Measurements from ENCODE around the gene OR51E1. TPM values are rescaled to one million over a fixed set of nuclear protein-coding genes. Genes with fewer than 3 reads are reported as not detected.

The OR51E1 gene
- total RNA-seq, 1 donor from 2014 or later, result 2.4 TPM

DNA sequence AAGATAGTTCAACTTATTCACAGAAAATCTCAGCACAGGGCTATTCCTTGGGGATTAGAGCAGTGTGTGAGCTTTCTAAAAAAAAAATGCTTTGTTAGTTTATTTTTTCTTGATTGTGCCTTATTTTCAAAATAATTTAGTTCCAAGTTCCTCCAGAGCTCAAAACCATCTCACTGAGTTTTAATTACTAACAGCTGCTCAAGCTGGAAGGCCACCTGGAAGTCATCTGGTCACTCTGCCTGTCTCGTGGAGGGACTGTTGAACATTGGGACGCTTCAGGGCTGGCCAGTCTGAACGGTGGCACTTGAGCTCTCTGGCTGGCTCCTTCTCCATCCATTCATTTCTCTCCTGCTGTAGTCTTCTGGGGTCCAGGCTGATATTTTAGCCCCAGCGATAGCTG lies 4.0 kb downstream of the OR51E1 start:
- DNase-seq (ENCODE audit: low spot score), result no peak

DNA sequence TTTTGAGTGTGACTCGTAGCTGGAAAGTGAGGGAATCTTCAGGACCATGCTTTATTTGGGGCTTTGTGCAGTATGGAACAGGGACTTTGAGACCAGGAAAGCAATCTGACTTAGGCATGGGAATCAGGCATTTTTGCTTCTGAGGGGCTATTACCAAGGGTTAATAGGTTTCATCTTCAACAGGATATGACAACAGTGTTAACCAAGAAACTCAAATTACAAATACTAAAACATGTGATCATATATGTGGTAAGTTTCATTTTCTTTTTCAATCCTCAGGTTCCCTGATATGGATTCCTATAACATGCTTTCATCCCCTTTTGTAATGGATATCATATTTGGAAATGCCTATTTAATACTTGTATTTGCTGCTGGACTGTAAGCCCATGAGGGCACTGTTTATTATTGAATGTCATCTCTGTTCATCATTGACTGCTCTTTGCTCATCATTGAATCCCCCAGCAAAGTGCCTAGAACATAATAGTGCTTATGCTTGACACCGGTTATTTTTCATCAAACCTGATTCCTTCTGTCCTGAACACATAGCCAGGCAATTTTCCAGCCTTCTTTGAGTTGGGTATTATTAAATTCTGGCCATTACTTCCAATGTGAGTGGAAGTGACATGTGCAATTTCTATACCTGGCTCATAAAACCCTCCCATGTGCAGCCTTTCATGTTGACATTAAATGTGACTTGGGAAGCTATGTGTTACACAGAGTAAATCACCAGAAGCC lies 11.0 kb downstream of the OR51E1 start:
- DNase-seq (ENCODE audit: low spot score), result no peak

DNA sequence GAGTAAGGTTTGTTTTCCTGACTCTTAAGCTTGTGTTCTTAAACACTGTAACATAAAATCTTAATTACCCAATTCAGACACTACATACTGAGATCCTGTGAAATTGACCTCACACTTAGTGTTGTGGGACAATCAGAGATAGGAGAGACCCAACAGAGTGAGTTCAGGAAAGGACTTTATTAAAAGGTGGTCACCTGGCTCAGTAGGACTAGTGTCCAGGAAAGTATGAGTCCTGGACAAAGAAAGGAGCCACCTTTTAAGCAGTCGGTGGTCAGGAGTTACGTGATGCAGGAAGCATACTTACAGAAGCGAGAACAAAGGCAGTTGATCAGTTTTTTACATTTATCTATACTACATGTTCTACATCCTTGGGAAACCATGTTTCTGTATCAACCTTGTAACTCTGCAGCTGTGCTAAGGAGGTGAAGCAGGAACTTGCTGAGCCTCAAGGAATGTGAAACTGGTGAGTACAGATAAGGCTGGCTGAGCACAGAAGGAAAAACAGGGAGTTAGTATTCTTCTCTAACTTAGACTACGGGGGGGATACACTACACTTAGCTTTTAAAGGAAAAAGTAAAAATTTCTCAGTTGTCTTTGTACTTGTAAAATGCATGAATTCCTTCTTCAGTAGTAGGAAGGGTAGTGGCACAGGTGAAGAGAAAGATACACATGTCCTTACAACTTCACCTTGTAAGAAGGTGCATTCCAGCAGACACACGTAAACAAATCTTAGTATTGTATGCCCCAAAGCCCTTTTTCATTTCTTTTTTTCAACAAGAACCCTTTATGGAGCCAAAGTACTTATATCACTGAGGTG lies 15.1 kb downstream of the OR51E1 start:
- peak; percentile 74 for DNase-seq (ENCODE audit: low spot score)

DNA sequence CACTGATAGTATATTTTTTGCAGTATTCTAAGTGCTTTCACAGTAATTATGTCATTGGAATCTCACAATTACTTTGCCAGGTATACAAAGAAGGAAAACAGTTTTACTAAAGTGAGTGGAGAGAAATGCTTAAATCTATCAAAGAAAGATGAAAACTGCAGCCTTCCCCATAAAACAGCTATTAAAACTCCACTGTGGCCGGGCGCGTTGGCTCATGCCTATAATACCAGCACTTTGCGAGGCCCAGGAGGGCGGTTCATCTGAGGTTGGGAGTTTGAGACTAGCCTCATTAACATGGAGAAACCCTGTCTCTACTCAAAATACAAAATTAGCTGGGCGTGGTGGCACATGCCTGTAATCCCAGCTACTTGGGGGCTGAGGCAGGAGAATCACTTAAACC lies 19.1 kb downstream of the OR51E1 start:
- DNase-seq (ENCODE audit: low spot score), result no peak

DNA sequence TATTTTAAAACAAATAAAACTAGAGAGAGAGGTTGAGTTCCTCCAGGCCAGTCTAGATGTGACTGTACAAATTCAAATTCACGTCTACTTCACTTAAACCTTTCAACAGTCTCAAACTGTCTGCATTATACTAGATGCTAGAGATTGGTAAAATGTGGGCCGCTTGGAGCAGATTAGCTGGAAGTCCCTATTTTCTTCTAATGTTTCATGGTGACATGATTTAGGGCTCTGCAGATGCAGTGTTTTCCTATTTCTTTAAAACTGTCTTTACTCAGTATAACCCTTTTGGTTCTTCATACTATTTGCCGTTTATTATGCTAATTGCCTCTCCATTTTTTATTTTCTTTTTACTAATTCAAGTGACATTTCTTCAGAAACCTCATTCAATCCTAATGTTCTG lies 20.4 kb downstream of the OR51E1 start:
- DNase-seq (ENCODE audit: low spot score), result no peak

DNA sequence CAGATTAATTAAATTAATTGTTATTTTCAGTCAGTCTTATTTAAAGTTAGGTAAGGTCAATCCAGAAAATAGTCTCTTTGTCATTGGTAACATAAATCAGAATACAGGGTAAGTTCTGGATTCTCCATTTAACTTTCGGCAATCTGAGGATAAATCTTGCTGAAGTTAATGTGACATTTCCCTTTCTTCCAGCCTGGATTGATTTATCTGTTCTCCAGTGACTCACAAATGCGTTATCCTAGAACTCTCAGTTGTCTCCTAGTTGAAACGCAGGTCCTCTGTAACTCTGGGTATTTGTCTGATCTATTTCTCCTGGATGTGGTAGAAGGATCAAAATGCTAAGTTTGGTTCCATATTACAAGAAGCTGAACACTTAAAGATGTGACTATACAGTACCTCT lies 21.0 kb downstream of the OR51E1 start:
- no peak for DNase-seq (ENCODE audit: low spot score)

DNA sequence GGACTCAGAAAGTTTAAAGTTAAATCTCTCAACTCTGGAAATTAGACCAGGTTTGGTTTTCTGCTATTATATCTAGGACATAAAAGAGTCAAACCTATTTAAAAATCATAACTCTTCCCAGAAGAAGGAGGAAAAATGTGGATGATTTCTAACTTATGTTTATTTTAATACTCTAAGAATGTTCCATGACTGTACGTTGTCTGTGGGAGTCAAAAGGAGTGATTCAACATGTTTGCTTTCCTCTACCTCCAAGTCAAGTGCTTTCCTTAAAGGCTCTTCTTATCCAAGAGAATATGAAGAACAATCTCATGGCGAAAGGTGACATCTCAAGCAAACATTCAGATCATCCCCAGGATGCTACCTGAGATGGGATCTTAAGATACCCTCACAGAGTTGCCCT lies 21.6 kb downstream of the OR51E1 start:
- DNase-seq (ENCODE audit: low spot score), result no peak

DNA sequence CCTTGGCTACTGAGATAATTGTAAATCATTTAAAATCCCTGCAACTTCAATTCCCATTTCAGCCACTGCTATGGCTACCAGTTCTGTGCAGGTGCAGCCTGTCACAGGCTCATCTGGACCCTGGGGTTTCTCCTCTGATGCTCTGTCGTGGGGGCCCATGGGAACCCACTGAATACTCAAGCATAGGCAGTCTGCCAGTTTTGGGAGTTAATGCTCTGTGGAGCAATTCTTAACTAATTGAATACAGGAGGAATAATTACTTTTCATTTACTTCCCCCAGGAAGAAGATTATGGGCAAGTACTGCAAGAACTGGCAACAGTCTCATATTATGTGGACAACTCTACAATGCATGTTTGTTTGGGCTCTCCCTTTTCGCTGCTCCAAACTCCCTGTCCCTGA lies 28.0 kb downstream of the OR51E1 start:
- no peak for DNase-seq (ENCODE audit: low spot score)

DNA sequence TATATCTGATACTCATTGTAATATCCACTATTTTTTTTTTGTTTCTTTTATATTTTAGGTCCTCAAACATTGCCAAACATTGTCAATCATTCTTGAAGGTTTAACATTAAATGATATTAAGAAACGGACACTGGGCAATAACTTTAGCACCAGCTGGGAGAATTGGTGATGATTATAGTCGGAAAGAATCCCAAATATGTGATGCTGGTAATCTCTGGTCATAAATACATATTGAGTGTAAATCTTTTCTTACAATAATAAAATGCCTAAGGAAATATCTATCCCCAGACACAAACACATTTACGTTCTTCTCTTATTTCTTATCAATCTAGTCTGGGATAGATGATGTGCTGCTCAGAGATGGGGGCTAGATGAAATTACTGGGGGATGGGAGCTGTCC lies 28.7 kb downstream of the OR51E1 start:
- peak; percentile 25 for DNase-seq (ENCODE audit: low spot score)

DNA sequence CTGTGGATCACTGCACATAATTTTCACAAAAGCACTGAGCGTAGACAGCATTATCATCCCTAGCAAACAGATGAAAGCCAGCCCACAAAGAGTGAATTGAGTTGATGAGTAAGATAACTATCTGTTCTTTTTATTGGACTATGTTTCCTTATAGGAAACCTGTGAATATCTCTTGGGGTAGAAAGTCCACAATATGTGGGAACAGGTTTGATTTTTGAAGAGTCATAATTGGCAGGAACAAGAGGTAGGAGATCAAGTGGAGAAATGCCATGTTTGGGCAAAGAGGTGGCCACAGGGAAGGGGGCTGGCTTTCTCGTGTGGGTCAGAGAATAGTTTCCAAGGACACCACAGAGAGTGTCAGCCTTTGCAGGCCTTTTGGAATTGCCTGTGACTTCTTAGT lies 30.0 kb downstream of the OR51E1 start:
- DNase-seq (ENCODE audit: low spot score), result no peak

DNA sequence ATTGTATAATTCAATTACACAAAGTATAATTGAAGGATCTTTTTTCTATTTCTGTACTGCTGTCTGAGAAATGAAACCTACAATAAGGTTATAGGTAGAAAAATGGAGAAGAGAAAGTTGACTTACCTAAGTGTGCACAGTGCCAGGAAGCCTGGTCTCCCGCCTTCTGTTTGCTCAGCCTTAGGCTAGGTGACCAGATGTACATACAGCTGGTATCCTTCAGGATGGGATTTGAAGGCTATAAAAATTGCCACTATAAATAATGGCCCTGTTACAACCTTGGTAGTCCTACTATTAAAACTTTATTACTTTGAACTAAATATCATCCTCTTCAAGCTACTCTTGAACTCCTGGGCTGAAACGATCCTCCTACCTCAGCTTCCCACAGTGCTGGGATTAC lies 34.2 kb downstream of the OR51E1 start:
- no peak for DNase-seq (ENCODE audit: low spot score)

DNA sequence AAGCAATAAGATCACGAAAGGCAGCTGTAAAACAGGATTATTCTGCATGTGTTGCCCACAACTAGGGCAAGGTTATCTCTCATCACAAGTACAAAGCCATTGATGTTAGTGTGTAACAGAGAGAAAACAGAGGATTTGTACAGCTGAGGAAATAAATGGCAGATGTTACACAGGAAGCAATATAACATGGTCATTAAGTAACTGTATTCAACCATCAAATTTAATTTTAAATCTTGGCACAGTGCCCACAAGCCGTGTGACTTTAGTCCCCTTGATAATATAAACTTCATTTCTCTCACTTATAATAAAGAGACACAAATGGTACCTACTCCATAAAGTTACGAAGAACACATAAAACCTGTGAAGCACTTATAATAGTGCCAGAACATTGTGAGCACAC lies 36.6 kb downstream of the OR51E1 start:
- no peak for DNase-seq (ENCODE audit: low spot score)

DNA sequence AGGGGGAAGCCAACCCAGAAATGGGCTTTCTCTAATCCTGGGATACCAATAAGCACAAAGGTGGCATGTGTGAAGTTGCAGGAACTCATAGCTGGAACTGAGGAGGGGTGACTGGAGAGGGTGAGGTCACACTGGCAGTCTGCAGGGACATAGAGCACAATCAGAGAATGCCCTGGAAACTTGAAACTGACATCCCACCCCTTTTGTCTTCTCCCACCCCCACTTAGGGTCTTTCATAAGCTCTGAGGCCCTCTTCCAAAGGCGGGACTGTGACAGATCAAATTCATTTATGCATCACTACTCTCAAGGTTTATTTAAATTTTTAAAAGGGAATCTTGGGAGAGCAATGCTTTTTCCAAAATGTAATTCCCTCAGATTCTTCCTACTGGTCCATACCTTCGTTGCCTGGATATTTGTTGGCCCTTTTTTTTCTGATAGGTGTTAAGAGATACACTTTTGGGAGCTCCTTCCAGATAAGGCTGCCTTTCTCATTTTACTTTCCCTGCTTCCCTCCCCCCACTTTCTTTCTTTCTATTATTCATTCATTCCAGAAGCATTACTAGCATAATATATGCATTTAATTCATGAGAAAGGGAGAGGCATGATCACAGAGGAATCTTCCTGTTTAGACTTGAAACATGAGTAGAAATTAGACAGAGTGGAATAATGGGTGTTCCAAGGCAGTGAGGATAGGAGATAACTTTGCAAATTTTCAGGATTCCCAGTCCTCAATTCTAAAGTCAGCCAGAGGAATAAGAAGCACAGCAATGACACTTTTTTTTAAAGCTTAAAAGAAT lies 39.0 kb downstream of the OR51E1 start:
- DNase-seq (ENCODE audit: low spot score), result no peak

DNA sequence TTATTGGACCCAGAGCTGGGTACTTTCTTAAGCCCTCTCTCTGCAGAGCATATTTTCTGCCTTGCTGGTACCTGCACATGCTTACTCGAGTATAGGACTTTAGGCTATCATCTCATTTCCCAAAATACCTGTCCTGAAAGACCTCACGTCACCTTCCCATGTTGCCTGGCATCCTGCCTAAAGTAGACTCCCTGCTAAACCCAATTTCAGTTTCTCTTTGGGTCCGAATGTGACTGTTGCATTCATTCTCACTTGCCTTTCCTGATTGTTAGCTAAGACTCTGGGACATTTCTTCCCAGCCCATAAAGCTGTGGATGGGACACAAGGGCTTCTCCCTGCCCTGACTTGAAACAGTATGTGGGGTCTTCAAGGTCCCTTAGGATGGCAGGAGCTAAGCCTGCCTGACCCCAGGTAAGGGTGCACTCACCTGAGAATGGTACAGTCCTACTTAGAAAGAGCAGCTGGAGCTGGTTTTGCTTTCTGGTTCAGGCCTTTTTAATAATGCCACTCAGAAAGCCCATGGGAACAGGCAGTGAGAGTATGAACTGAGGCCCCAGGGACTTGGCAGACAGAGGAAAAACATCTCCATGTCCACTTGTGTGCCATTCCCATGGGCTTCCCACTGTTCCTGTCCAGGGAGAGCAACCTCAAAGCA lies 41.0 kb downstream of the OR51E1 start:
- no peak for DNase-seq (ENCODE audit: low spot score)

DNA sequence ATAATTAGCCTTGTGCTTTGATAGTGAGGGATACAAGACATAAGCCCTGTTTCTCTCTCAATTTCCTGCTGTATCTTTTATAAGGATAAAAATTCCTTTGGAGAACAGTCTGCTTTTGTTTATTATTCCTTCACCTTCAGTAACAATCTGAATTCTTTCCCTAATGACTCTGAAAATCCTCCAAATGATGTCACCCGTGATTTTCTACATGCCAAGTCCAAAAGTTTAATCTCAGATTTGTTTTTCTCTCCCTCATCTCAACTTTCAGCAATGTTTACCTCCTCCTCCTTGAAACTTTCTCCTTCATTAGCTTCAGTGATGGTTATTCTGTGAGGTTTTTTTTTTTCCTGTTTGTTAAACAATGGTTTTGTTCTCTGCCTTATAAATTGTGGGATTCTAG lies 51.7 kb downstream of the OR51E1 start:
- peak; percentile 32 for DNase-seq (ENCODE audit: low spot score)

DNA sequence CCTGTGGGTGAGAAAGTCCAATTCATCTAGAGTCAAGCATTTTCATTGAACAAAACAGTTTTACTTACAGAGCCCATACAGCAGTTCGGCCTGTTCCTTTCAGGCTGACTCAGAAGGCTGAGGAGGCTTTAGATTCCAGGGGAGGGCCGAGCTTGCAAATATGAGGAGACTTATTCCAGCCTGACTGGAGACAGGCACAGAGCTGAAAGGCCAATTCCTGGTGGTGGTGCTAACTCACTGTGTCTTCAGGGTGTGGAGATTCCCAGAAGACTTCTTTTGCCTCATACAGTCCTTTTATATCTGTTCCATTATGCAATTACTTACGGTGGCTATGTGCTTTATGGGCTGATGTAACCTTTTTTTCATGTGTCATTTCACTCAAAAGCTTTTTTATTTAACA lies 53.8 kb downstream of the OR51E1 start, which contains the start of gene OR51E2:
OR51E2 (minus strand) TSS at position 269 of the 400 bp plus-strand sequence. CDS start 15,142 bp downstream, outside the sequence.
- DNase-seq (ENCODE audit: low spot score), result peak; percentile 98

DNA sequence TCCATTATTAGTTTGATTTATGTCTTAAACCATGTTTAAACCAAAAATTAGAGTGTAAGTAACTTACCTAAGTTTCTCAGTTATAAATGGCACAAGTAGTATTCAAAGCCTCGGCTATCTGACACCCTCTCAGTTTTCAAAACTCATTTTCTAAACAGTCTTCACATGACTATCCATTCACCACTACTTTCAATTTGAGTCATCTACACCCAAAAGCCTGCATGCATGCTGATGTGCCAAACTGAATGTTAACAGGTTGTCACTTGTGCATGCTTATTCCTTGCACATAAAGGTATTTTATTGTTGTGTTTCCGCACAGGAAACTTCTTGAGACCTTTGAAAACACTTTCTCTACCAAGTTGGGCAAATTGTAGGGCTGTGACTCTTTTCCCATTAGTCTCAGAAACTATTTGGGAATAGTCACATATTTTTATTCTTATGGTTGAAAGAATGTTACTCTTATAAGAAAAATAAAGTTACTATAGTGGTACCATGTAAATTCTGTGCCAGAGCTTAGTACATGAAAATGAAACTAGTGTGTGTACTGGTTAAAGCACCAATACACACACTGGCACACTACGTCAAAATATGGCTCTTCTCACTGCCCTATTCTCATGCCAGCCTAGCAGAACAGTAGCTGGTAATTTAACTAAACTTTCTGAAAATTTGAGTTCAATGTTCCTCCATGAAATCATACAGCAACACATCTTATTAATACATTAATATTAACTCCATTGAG lies 56.1 kb downstream of the OR51E1 start:
- no peak for DNase-seq (ENCODE audit: low spot score)

DNA sequence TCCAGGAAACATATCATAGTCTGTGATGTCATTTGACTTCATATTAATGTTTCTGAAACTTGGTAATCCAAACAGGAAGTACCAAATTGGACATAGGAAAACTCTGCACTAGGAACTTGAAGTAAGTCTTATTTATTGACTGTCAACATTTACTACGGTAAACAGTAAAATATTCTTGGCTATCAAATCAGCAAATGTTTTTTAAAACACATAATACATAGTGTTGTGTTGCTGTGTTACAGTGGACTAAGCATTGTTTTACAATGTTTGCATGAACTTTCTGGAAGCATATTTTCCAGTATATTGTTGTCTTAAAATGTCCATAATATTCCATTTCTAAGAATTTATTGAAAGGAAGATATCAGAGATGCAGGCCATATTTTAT lies 56.6 kb downstream of the OR51E1 start:
- no peak for DNase-seq (ENCODE audit: low spot score)

DNA sequence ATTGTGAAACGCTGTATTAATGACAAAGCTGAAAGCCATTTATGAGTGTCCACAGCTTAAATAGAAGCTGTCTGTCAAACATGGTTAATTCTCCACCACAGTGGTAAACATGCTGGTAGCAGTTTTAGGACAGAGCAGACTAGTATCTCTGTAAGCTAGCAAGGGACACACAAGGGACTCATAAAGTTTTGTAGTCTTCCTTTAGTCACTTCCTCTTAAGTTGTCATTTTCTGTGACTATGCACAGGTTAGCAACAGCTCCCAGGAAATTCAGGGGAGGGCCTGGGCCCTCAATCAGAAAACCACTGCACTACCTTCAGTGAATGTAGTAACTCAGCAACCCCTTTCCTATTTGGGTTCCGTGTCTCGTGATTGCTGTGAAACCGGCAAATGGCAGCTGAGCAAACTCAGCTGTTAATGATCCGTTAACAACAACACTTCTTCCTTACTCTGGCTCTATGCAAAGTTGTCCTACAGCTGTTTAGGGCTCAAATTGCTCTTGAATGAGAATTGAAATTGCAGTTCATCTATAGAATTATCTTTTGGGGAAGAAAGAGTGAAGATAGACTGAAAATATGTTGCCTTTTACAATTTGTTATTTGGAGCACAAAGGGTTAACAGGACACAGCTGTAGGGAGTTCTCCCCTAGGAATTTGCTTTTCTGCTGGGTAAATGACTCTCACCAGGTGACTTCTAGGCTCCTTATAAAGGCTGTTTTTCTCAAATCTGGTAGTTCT lies 60.4 kb downstream of the OR51E1 start, which contains the start of gene MMP26:
MMP26 (plus strand) TSS at position 731 of the 736 bp plus-strand sequence.
- peak; percentile 3 for DNase-seq (ENCODE audit: low spot score)

DNA sequence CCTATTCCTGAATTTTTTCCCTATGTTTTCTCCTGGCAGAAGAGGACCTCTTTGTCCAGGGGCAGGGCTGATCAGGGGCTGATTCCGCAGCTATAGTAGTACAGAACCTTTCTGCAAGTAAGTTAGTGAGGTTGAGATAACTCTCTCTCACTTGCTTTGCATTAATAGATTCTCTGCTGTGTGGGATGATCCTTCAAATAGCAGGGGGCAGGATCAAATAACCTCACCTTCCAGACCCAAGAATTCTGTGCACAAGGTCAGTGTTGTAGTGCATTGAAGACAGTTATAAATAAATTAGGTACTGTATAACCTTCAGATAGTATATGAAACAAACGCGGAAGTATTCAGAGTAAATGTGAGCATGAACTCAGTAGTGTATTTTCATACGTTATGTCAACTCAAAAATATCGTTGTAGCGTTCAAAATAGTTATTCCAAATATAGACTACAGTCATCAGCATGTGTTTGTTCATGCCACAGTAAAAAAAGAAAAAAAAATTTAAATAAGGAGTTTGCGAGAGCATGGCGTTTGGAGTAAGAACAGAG lies 61.1 kb downstream of the OR51E1 start:
- peak; percentile 9 for DNase-seq (ENCODE audit: low spot score)

Data from umbilical cord (tissue), 2 donors.